GM19397 (cell line): Measurements from ENCODE around the gene MGAT4C.
"Not testable (repeated sequence)": the region's sequence is repeated elsewhere in the genome, so short reads cannot be mapped to it uniquely, and the experiment has no call there.

Experiments
- ATAC-seq: cut with Tn5 transposase; IDR thresholded peaks from one replicate; pipeline ENCODE4 v1.9.1; 2021; ENCODE audit warnings: mild to moderate bottlenecking, moderate library complexity; ENCODE audit not compliant: unreplicated experiment

Gene MGAT4C

GRCh38 chr12:86138770-86139169 is 117.4 kb downstream of the MGAT4C start:
- no peak for ATAC-seq

GRCh38 chr12:86137936-86138335 is 118.3 kb downstream of the MGAT4C start:
- ATAC-seq = no peak

- ATAC-seq = no peak
These were observed 121.6 kb downstream of the MGAT4C start for GRCh38 chr12:86134561-86134960.

- not testable (repeated sequence) for ATAC-seq
These were observed 129.3 kb downstream of the MGAT4C start for GRCh38 chr12:86126900-86127299.

GRCh38 chr12:86122846-86123468 is 133.2 kb downstream of the MGAT4C start:
- no peak for ATAC-seq

- ATAC-seq = no peak
These were observed 138.0 kb downstream of the MGAT4C start for GRCh38 chr12:86118161-86118560.

- ATAC-seq = no peak
These were observed 138.5 kb downstream of the MGAT4C start for GRCh38 chr12:86117711-86118110.

- no peak for ATAC-seq
These were observed 152.1 kb downstream of the MGAT4C start for GRCh38 chr12:86104087-86104486.

- no peak for ATAC-seq
These were observed 159.0 kb downstream of the MGAT4C start for GRCh38 chr12:86097161-86097560.

- ATAC-seq = no peak
These were observed 164.5 kb downstream of the MGAT4C start for GRCh38 chr12:86091681-86092080.

- no peak for ATAC-seq
These were observed 174.3 kb downstream of the MGAT4C start for GRCh38 chr12:86081843-86082242.

- ATAC-seq = not testable (repeated sequence)
These were observed 197.1 kb downstream of the MGAT4C start for GRCh38 chr12:86059052-86059451.

- ATAC-seq = no peak
These were observed 198.9 kb downstream of the MGAT4C start for GRCh38 chr12:86057092-86057845.

GRCh38 chr12:86052921-86053320 is 203.3 kb downstream of the MGAT4C start:
- no peak for ATAC-seq

GRCh38 chr12:86050010-86050409 is 206.2 kb downstream of the MGAT4C start:
- no peak for ATAC-seq

GRCh38 chr12:86044396-86044795 is 211.8 kb downstream of the MGAT4C start:
- no peak for ATAC-seq

- ATAC-seq = no peak
These were observed 214.1 kb downstream of the MGAT4C start for GRCh38 chr12:86042062-86042461.

GRCh38 chr12:86018361-86018760 is 237.8 kb downstream of the MGAT4C start:
- no peak for ATAC-seq

- ATAC-seq = no peak
These were observed 241.2 kb downstream of the MGAT4C start for GRCh38 chr12:86015026-86015425.

GRCh38 chr12:86006727-86007126 is 249.5 kb downstream of the MGAT4C start:
- no peak for ATAC-seq

- ATAC-seq = no peak
These were observed 258.1 kb downstream of the MGAT4C start for GRCh38 chr12:85998074-85998473.

GRCh38 chr12:85996280-85996679 is 259.9 kb downstream of the MGAT4C start:
- ATAC-seq = no peak

GRCh38 chr12:85993746-85994145 is 262.4 kb downstream of the MGAT4C start:
- ATAC-seq = no peak
